ENCODE measurements around the gene PALLD.
"Not testable (repeated sequence)": the region's sequence is repeated elsewhere in the genome, so short reads cannot be mapped to it uniquely, and the experiment has no call there.

PALLD gene

DNA sequence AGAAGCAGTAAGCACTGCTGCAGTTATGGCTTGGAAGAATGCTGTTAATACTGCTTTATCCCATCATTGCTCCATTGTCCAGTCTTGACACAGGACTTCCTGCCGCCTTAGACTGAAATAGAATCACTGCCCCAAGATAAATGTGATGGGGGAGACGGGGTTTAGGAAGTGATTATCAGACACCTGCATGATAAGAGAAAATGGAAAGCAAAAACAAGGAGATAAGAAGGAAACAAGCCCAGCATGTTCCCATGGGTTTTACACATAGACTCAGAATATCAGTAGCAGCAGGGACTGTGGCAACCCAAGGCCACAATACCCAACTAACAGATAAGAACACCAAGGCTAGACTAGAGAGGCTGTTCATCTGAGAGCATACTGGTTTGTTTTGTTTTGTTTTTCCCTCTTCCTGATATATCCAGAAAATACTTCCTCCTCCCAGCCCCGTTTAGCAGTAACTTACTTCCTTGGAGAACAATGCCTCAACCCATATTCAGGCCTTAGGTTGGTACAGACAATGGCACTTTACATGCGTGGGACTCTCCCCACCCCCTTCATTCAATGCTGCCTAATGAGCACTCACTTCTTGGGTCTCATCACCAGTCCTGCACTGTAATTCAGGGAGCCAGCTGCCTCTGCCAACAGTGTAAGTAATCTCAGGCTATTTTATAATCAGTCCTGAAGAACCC is 280.6 kb downstream of the PALLD start:
- no peak for DNase-seq

DNA sequence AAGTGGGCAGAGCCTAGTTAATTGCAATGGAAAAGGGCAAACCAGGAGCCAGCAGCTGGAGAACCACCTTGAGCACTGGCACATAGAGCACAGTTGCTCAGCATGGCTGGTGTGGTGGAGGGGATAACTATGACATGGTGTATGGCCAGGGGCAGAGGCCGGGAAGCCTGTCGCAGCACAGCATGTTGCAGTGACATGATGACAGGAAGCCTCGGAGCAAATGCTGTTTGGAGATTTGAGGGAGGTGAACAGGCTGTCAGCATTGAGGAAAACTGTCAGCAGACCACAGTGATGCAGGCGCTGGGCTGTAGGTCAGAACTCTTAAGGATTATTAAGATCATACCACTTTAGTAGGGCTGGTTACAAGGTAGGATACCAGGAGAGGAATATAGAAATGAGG is 284.5 kb downstream of the PALLD start:
- DNase-seq = no peak

DNA sequence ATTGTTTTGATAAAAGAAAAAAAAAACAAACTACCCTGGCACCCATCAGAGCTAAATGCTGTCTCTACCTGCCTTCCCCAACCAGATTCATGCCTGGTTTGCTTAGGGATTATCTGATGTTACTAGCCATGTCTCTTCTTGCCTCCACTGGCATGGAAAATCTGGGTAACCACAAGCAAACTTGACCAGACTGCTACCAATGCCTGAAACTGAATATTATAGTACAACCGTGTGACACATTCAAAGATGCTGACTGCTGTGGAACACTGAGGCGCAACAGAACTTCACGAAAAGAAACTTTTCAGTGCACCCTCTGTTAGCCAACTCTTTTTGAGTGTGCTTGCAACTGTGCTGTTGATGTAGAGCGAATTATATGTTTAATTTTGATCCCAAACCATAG is 285.1 kb downstream of the PALLD start:
- DNase-seq = no peak

DNA sequence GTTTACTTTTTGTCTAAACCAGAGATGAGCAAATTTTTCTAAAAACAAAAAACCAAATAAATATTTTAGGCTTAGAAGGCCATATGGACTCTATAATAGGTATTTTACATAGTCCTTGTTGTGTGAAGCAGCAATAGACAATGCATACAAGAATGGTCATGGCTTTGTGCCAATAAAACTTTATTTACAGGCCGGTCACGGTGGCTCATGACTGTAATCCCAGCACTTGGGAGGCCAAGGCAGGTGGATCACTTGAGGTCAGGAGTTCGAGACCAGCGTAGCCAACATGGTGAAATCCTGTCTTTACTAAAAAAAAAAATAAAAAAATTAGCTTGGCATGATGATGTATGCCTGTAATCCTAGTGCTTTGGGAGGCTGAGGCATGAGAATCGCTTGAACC is 285.6 kb downstream of the PALLD start:
- no peak for DNase-seq

DNA sequence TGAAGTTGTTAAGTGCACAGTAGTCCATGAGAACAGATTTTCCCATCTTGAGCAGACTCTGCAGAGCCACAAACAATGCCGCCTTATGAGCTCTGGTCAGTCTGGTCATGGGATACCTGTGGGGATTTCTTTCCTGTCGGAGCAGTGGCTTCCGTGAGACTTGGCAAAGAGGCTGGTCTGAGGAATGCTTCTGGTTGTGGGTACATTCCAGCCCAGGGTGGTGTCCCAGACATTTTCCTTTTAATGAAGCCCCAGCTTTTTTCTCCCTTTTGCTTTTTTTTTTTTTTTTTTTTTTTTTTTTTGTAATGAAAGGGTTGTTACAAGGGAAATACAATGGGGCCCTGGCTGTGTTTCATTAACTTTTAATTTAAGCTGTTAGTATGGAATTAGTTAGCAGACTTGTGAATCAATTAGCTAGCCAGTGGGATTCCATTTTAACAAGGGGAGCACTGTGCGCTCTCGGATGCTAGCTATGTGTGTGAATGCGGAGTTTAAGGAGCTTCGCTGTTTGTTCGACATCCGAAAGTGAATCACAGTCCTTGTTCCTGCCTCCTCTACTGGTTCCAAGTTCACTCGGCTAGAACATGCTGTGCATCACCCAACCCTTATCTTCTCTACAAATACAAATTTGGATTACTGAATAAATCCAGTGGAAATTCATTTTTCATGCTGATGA is 288.1 kb downstream of the PALLD start:
- no peak for DNase-seq

DNA sequence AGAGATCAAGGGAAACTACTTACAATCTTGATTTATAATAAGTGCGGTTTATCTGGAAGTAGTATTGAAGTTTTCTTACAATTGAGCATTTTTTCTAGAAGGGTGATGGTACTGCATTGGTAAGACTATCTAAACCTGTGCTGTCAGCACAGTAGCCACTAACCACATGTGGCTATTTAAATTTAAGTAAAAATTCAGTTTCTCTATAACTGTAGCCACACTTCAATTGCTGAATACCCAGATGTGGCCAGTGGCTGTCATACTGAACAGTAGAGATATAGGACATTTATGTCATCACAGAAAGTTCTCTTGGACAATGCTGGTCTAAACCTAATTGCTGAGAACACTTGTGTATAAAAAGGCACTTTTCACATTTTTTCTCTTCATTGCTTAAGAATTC is 290.5 kb downstream of the PALLD start:
- DNase-seq = no peak

DNA sequence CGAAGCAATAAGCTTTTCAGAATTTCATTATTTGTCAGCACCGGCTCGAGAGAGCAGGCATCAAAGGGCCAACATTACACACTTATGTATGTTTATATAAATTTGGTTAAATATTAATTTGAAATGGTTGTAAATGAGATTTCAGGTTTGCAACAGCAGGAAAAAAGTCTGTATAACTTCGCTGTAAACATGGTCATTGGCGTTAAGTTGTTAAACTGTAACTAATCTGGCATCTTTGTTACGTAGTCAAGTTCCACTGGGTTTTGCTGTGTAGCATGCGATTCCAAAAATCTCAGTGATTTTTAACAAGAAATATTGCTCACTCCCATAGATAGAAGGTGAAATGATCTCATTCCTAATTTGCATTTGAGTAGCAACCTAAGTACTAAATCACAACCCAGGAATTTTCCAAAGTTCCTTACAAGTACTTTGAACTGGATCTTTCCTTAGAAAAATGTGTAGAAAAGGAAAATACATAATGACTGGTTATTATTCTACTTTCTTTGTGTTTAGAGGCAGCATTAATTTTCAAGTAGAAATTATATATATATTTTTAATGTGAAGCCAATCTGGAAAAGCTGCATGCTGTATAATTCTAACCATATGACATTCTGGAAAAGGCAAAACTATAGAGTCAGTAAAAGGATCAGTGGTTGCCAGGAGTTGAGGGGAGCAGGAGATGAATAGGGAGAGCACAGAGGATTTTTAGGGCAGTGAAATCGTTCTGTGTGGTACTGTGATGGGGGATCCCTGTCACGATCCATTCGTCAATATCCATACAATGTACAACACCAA is 291.1 kb downstream of the PALLD start:
- no peak for DNase-seq

DNA sequence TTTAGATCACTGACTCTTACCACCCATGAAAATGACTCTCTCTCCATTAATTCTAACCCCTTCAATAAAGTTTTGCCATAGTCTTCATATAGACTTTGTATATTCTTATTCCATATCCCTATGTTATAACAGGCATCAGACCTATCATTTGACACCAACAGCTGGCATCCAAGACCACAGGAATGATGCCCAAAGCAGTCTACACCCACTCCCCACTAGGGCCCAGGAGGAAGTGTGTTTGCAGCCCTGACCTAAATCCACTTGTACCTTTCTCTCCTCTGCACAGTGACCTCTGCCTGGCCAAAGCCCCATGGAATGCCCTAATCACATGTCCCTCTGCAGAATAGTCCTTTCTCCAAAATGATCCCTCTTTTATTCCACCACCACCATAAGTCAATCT is 294.0 kb downstream of the PALLD start:
- no peak for DNase-seq

DNA sequence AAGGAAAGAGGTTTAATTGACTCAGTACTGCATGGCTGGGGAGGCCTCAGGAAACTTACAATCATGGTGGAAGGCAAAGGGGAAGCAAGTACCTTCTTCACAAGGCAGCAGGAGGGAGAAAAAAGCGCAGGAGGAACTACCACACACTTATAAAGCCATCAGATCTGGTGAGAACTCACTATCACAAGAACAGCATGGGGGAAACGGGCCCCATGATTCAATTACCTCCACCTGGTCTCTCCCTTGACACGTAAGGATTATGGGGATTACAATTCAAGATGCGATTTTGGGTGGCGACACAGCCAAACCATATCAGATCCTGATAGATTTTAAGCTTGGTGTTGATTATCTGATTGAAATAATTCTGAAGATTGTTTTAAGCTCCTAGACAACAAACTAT is 294.5 kb downstream of the PALLD start:
- DNase-seq = no peak

DNA sequence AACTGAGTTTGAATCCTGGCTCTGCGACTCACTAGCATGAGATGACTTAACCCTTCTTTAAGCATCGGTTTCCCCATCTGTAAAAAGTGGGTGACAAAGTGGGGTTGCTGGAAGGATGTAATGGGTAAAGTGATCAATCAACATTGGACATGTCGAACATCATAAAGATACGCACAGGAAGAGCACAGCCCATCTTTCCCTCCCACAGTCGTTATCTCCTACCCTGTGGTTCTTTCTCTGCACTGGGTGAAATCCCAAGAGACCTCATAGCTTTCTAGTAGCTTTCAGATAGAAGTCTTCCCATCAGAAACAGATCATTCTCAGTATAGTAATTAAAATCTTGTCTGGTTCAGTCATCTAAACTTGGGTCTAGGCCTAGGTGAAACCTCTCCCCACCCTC is 296.7 kb downstream of the PALLD start:
- DNase-seq = no peak

DNA sequence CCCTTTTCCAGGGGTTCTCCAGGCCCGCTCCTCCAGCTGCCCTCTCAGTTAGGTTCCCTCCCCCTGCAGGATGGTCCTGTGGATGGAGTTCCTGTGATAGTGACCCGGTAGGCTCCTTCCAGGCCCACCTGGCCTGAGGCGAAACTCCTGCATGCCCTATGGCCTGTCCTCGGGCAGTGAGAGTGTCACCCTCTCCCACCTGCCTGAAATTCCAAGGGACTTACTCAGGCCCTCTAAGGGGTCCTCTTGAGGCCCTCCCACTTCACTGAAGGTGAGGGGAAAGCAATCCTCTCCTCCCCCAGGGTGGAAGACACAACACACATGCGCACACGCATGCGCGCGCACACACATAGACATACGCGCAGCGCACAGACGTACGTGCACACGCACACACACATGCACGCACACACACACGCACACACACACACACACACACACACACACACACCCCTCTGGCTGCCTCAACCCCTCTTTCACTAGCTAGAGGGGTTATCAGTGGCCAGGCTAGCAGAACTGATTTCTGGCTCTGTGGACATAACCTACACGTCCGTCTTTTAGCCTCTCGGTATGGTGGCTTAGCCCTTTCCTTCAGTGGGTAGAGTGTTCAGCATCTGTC is 297.3 kb downstream of the PALLD start:
- DNase-seq = no peak

DNA sequence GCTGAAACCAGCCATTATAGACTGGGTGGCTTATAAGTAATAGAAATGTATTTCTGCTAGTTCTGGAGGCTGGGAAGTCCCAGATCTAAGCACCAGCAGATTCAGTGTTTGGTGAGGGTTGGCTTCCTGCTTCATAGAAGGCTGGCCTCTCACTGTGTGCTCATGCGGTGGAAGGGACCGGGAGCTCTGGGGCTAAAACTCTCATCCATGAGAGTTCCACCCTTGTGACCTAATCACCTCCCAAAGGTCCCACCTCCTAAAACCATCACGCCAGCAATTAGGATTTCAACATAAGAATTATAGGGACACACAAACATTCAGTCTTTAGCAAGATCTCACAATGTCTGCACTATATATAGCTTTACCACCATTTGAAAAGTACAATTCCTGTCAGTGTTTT is 298.0 kb downstream of the PALLD start:
- DNase-seq = no peak

DNA sequence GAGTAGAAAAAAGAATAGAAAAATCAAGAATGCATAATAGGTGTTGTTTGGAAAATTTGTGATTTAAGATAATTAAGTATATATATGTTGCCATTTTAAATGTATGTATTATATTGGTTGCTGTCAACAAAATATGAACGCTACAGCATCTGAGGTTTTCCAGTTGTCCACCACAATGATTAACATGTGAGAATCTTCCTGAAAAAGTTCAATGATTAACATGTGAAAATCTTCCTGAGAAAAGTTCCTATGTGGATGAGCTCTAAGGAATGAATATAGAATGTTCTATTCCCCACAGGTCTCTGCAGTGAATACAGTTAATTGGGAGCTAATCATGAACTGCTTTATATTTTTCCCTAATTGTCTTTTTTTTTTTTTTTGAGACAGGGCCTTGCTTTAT is 298.5 kb downstream of the PALLD start:
- no peak for DNase-seq

DNA sequence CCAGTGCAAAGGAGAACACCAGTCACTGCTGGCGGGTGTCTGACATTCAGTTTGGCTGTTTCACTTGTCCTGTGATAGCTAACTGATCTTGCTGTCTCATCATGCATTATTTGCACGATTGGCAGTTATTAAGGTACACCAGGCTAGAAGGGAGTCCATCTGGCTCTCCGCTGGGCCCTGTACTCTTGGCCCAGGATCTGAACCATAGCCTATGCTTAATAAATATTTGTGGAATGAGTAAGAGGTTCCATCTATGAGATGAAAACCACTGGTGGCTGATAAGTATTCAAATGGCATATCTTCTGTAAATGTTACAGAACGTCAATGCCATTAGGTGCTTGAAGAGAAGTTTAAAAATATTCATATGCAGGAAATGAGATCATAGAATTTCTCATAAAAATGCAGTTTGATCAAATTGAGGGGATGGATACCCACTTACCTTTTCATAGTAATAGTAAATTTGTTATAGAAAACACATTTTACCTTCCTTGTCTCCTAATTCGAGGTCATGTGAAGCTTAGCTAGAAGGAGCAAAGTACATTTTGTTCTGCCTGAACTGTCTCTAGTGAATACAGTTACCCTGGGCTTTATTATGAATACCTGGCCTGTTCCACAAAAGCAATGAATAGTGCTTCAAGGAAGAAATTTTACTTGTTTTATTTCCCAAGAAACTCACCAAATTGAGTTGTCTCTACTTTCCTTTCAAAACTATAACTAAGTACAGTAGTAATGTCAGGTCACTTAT is 299.7 kb downstream of the PALLD start:
- DNase-seq = no peak

DNA sequence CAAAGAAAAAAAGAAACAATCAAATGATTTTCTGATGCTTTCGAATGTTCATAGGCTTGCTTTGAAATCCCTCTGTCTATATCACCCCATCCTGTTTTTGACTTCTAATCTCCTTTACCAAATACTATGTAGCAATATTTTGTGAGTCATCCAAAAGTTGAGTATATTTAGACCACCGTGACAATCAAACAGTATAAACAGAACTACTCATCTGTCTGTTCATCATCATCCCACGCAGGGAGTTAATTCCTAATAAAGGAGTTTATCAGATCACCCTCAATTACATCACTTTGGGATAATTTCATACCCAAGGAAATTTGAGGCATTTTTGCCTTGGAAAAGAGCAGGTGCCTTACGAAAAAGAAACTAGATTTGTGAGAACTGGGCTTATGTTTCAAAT is 300.3 kb downstream of the PALLD start:
- no peak for DNase-seq

DNA sequence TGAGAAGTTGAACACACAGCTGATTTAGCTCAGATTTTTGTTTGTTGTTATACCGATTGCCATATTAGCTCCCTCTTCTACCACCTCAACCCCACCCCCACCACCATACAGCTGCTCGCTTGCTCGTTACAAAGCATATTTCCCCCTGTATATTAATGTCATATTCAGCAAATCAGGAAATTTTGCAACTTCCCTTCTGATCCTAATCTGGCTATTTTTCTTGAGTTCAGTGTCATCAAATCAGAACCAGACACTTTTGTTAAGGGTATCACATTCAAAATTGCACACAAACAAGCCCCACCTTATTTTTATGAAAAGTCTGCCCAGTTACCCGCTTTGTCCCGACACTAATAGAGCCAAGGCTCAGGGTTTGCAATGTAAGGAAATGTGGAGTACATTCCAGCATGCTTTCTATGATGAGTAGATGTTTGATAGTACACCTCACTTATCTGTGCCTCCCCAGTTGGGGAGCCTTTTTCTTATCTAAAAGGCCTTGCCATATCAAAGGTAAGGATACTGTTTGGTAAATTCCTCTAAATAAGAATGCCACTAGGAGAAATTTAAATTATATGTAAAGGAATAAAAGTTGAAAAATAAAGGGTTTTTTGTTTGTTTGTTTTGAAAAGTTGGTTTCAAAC is 301.0 kb downstream of the PALLD start:
- DNase-seq = no peak

DNA sequence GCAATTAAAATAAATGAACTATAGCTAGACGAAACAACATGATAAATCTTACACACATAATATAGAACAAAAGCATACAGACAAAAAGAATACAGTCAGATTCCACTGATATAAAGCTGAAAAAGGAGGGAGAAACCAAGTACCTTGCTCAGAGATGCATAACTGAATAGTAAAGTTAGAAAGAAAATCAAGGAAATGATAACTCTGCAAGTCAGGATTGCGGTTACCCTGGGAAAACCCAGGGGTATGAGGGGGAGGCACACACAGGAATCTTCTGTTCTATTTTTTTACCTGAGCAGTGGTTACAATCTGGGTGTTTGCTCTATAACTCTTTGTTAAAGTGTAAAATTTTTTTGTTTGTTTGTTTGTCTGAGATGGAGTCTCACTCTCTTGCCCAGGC is 304.1 kb downstream of the PALLD start:
- DNase-seq = no peak

DNA sequence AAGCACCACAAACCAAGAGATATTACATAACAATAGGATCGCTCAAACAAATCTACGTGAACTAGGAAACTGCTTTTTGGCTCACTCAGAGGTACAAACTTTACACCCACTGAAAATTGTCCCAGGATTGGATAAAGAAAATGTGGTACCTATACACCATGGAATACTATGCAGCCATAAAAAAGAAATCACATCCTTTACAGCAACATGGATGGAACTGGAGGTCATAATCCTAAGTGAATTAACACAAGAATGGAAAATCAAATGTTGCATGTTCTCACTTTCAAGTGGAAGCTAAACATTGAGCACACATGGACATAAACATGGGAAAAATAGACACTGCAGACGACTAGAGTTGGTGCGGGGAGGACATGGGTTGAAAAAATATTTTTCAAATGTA is 305.4 kb downstream of the PALLD start:
- no peak for DNase-seq

DNA sequence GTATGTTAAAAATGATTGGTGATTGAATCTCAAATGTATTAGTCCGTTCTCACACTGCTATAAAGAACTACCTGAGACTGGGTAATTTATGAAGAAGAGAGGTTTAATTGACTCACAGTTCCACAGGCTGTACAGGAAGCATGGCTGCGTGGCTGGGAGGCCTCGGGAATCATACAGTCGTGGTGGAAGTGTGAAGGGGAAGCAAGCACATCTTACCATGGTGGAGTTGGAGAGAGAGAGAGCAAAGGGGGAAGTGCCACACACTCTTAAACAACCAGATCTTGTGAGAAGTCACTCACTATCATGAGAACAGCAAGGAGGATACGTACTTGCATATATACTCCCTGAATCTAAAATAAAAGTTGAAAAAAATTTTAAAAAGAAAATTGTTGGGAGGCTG is 306.2 kb downstream of the PALLD start:
- not testable (repeated sequence) for DNase-seq

DNA sequence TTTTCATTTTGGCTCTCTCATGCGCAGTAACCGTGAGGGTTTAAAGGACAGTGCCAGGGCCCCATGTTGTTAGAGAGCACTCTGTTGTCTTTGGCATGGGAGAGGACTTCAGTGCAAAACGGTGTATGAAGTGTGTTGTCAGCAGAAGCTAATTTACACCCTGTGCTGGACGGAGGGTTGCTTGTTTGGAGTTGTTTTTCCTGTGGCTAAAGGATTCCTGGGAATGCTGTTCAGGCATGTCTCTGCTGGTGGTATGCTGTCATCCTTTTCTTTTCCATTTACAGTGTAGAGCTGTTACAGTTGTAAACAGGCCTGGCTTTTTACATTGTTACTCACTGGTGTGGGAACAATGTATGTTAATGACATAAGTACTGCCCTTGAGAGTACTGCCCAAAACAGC is 306.9 kb downstream of the PALLD start:
- no peak for DNase-seq

DNA sequence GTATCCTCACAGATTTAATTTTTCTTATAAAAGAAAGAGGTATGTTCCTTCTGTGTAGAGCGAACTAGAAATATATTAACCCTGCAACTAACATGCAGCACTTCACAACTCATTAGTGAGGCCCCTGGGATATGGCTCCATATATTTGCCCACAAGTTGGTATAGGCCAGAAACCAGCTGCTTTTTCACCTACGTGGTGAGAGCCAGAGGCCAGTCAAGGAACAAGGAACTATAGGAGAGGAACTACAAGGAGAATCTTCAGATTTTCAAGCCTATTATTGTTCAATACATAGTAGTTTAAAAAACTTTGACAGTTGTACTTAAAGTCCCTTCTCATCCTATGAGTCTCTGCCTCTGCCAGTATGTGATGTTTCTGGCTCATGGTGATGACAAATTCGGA is 307.3 kb downstream of the PALLD start:
- DNase-seq = no peak

DNA sequence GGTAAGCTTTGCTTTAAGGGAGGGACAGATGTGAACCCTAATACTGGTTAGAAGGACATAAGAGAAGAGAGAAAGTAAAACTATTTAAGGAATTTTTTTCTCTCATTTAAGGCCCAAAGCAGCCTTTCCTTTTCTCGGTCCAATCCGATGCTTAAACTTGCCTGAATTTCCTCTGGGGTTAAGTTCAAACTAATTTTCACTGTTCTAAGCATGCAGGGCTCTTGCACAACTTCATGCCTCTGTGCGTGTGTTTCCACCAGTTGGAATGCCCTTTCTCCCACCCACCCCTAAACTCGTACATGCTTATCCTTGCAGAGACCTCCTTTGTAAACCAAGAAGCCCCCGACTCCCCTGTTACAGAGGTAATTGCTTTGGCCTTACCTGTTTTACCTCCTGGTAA is 308.5 kb downstream of the PALLD start:
- DNase-seq = no peak

DNA sequence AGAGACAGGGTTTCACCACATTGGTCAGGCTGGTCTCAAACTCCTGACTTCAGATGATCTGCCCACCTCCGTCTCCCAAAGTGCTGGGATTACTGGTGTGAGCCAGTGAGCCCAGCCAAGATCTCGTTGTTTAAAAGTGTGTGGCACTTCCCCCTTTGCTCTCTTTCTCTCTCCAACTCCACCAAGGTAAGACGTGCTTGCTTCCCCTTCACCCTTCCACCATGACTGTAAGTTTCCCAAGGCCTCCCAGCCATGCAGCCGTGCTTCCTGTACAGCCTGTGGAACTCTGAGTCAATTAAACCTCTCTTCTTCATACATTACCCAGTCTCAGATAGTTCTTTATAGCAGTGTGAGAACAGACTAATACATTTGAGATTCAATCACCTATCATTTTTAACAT is 309.4 kb downstream of the PALLD start:
- not testable (repeated sequence) for DNase-seq
